Right lobe of liver (tissue), 6 donors: ENCODE measurements around the gene IL17REL. TPM values are rescaled to one million over a fixed set of nuclear protein-coding genes. Genes with fewer than 3 reads are reported as not detected.
"Not testable (repeated sequence)": the region's sequence is repeated elsewhere in the genome, so short reads cannot be mapped to it uniquely, and the experiment has no call there.

ENCODE experiments used
- ATAC-seq, 4 donors: fragments of 200-7000 bp; cut with Tn5 transposase; one replicate each; pipeline ENCODE4 v1.9.1; 2020; ENCODE audit warnings: mild to moderate bottlenecking in 4 of 4, moderate library complexity in 4 of 4
- DNase-seq, 3 donors: peaks; one replicate each; pipeline ENCODE4 v3.0.0-alpha.2; 2020
- H3K27ac ChIP-seq, 3 donors: fragments of 200-600 bp; one replicate each; pipeline ENCODE4 v1.8.0; 2022
- H3K27me3 ChIP-seq, 2 donors: fragments of 200-600 bp; one replicate each; pipeline ENCODE4 v1.8.0; 2022
- H3K36me3 ChIP-seq, 4 donors: fragments of 200-600 bp; sonication (generic) in 1 of 4; one replicate each; pipeline versions ENCODE4 v1.5.1 to v1.8.0; 2017 to 2022; ENCODE audit warnings: control low read depth in 1 of 4
- H3K4me1 ChIP-seq, 4 donors: fragments of 200-600 bp; sonication (generic) in 1 of 4; one replicate each; pipeline versions ENCODE4 v1.5.1 to v1.8.0; 2017 to 2022; ENCODE audit warnings: control low read depth in 1 of 4
- H3K4me3 ChIP-seq, 3 donors: fragments of 200-600 bp; one replicate each; pipeline ENCODE4 v1.8.0; 2022
- H3K9me3 ChIP-seq, 4 donors: fragments of 200-600 bp; sonication (generic) in 1 of 4; one replicate each; pipeline versions ENCODE4 v1.5.1 to v1.8.0; 2017 to 2022; ENCODE audit warnings: control low read depth in 1 of 4
- POLR2A ChIP-seq: fragments of 450-650 bp; IDR thresholded peaks from one replicate; pipeline ENCODE4 v1.6.1; 2017; ENCODE audit warnings: antibody characterized with exemption, mild to moderate bottlenecking
- WGBS: methylation state at CpG from one replicate; pipeline ENCODE4 v1.1.6; 2018; ENCODE audit warnings: low coverage, low lambda C conversion rate; ENCODE audit not compliant: insufficient coverage; ENCODE audit errors: missing lambda C conversion rate; 5-methylcytosine and 5-hydroxymethylcytosine counted together
- intact Hi-C, 2 donors: fragments of 100-400 bp; cut with DNase I; formaldehyde crosslinking; loops; one replicate each; pipeline versions ENCODE4 v1.11.2 to v1.14.1; 2022
- microRNA-seq, 2 donors: library from miRNA; unstranded; fragments of <30 nt; microRNA quantifications; one replicate each; pipeline ENCODE4, GENCODE V29; 2019 to 2020
- small RNA-seq, 2 experiments: library from RNA; depleted of rRNA; stranded (forward); fragments of <200 nt; gene quantifications; one replicate each; pipeline ENCODE3, GENCODE V24; 2016
- total RNA-seq, 6 experiments: library from RNA; depleted of rRNA in 2 of 6; stranded (reverse); fragments of >200 nt in 2 of 6; fragmentation: NEBNext Ultra II Directional in 3 of 6; extraction: Animal tissue kit (Norgen Biotek cat#: 25700) in 3 of 6; gene quantifications; one replicate each; pipeline versions ENCODE4 v1.1.0 to v1.2.4, GENCODE V29; 2016 to 2023
- TF ChIP-seq, protein P1 (sequence below), 4 donors: fragments of 200-600 bp in 3 of 4; fragments of 450-650 bp in 1 of 4; IDR thresholded peaks; one replicate each; pipeline versions ENCODE4 v1.5.1 to v1.8.0; 2016 to 2022; ENCODE audit warnings: antibody characterized with exemption in 4 of 4, mild to moderate bottlenecking in 2 of 4
- donor health status: DM: no; HTN: yes; CAD: no.
- donor health status: DM: no; HTN: no; CAD: no.
- donor health status: DM: no; HTN: no; CAD: no.
- donor health status: DM: no; HTN: yes; CAD: no.
- donor health status: DM: no; HTN: yes; CAD: no.

The IL17REL gene
- total RNA-seq, 6 experiments from 2014 or later, result not detected

DNA sequence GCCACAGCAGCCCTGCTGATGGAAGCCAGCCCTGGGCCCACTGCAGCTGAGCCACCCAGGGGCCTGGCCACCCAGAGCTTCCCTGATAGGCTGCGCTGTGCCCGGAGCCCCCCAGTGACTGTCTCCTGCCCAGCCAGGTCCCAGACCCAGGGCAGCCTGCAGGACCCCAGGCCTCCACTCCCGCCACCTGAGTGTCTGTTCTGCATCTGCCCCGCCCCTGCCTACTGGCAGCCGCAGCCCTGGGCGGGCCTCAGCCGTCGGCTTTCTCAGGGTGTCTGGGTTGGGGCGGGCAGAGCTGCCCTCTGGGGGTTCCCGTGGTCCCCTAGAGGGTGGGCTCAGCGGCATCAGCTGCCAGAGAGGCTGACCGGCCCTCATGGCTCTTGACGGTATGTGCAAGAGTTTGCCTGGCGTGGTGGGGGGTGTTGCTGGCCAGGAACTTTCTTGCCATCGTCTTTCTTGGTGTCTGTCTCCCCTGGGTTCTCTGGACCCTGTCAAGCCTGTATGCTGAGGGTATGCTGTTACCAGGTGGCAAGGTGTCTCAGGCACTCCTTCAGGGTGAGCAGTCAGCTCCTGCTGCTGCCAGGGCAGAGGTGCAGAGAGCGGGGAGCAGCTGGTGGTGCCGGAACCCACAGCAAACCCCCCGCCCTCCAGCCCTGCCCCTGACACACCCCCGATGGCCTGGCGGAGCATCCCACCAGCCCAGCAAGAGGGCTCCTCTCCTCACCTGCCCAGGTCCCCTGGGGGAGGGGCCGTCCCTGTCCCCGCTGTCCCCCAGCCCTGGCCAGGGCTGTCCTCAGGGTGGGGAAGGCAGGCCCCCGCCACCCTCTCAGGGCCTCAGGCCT, 64.2 kb downstream of the IL17REL start:
- Histone ChIP-seq H3K9me3 (no peaks in the 10 kb centered on the region), H3K27me3 (no peaks in the 10 kb centered on the region), H3K4me3 (peak overlapping the region in 1 of 3 donors; percentile 10), H3K27ac (peak overlapping the region in 1 of 3 donors; percentile 20), H3K36me3 (no peaks in the 10 kb centered on the region), H3K4me1 (peaks cover 0 to 19% (median under 1%) of the 10 kb centered on the region in 4 donors)
- DNase-seq (no peak), ATAC-seq (no peak)
- intact Hi-C loops, result no loop called here
- 56% methylated on average over 4 of the region's 23 CpGs for WGBS
- TF ChIP-seq, protein P1, sequence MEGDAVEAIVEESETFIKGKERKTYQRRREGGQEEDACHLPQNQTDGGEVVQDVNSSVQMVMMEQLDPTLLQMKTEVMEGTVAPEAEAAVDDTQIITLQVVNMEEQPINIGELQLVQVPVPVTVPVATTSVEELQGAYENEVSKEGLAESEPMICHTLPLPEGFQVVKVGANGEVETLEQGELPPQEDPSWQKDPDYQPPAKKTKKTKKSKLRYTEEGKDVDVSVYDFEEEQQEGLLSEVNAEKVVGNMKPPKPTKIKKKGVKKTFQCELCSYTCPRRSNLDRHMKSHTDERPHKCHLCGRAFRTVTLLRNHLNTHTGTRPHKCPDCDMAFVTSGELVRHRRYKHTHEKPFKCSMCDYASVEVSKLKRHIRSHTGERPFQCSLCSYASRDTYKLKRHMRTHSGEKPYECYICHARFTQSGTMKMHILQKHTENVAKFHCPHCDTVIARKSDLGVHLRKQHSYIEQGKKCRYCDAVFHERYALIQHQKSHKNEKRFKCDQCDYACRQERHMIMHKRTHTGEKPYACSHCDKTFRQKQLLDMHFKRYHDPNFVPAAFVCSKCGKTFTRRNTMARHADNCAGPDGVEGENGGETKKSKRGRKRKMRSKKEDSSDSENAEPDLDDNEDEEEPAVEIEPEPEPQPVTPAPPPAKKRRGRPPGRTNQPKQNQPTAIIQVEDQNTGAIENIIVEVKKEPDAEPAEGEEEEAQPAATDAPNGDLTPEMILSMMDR (IDR thresholded peaks at IDR 0.05), result no peak
- no peak for TF ChIP-seq POLR2A

DNA sequence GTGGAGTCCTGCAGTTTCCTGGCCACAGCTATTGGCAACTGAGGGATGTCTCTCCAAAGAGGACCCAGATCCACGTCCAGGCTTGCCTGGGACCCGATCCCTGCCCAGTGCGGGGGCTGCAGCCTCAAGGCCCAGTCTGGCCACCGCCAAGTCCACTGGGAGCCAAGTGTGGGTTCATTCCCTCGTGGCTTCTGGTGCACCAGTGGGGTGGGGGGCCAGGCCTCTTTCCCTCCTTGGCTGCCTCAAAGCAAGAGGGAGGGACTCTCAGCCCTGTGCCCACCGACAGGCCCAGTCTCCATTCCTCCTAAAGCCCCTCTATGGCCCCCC, 65.3 kb downstream of the IL17REL start:
- ATAC-seq (no peak), DNase-seq (no peak)
- H3K4me1 ChIP-seq, result peaks cover 0 to 19% (median 0%) of the 10 kb centered on the region in 4 donors
- intact Hi-C loops, result no loop called here
- no peaks in the 10 kb centered on the region for H3K9me3 ChIP-seq
- no CpG with 5 or more reads among the region's 6 CpGs for WGBS
- H3K36me3 ChIP-seq, result no peaks in the 10 kb centered on the region
- no peak overlapping the region for H3K27ac ChIP-seq
- H3K4me3 ChIP-seq, result no peak overlapping the region
- no peaks in the 10 kb centered on the region for H3K27me3 ChIP-seq
- TF ChIP-seq POLR2A, result no peak
- TF ChIP-seq, protein P1 (IDR thresholded peaks at IDR 0.05), result no peak

DNA sequence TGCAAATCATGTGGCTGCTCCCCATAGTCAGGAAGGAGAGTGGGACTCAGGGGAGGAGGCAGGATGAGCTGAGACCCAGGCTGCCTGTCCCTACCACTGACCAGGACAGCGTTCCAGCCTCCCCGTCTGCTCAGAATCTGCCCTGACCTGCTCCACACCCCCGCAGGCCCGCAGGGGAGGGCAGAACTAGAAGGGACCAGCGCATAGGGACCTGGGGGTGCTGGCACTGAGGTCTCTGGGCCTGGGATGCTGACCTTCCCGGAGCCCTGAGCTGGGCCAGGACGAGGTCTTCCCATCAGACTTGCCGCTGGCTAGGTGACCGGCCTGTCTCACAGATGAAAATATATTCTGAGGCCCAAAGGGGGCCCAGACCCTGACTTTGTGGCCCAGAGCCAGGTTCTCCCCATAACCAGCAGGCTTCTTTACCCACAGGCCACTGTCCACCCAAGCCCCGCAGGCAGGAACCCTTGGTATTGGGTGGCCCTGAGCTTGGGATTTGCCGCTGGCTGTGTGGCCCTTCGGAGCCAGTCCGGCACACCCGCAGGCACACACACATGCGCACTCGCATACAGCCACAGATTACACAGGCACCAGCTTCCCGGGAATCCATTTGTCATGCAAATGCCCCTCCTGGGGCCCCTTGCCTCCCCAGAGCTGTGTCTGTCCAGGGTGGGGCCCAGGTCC, 65.8 kb downstream of the IL17REL start:
- no peak for DNase-seq
- WGBS, result 89% methylated on average over 7 of the region's 17 CpGs
- no peak for ATAC-seq
- TF ChIP-seq, protein P1 (IDR thresholded peaks at IDR 0.05), result no peak
- TF ChIP-seq POLR2A, result no peak
- Histone ChIP-seq H3K36me3 (no peaks in the 10 kb centered on the region), H3K27ac (no peak overlapping the region), H3K4me3 (no peak overlapping the region), H3K4me1 (peaks cover 0 to 19% (median 0%) of the 10 kb centered on the region in 4 donors), H3K9me3 (no peaks in the 10 kb centered on the region), H3K27me3 (no peaks in the 10 kb centered on the region)
- intact Hi-C loops, result no loop called here

DNA sequence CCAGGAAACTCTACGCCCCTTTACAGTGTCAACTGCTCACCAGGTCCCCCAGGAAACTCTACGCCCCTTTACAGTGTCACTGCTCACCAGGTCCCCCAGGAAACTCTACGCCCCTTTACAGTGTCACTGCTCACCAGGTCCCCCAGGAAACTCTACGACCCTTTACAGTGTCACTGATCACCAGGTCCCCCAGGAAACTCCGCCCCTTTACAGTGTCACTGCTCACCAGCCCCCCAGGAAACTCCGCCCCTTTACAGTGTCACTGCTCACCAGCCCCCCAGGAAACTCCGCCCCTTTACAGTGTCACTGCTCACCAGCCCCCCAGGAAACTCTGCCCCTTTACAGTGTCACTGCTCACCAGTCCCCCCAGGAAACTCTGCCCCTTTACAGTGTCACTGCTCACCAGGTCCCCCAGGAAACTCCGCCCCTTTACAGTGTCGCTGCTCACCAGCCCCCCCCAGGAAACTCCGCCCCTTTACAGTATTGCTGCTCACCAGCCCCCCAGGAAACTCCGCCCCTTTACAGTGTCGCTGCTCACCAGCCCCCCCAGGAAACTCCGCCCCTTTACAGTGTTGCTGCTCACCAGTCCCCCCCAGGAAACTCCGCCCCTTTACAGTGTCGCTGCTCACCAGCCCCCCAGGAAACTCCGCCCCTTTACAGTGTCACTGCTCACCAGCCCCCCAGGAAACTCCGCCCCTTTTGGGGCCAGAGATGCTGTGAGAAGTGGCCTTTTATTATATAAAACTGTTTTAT, 67.3 kb downstream of the IL17REL start:
- H3K9me3 ChIP-seq, ATAC-seq, H3K36me3 ChIP-seq, intact Hi-C loops, DNase-seq, H3K27me3 ChIP-seq, H3K4me3 ChIP-seq: not testable (repeated sequence)
- WGBS, result 72% methylated on average over 11 of the region's 17 CpGs
- Histone ChIP-seq H3K27ac (peak overlapping the region in 1 of 3 donors; percentile 35), H3K4me1 (peaks cover 0 to 19% (median 0%) of the 10 kb centered on the region in 4 donors)

Small RNA genes lying within 50 kb of the gene (microRNA-seq; reads per million reads assigned to microRNA genes)
- 0.29 to 1.3 reads per million in 2 donors for gene MIR6821

Small RNA genes lying within 50 kb of the gene (small RNA-seq; reads per million reads assigned to genes)
- gene MIR6821, result 0 to 0.10 reads per million in 2 experiments

Other genes starting within 250 kb of the IL17REL start
- 10 to 100 TPM in 5 of 6 experiments, 1 to 10 TPM in 1; 9.3 to 17.8 (median 11.6) TPM for gene BRD1, start 184.9 kb downstream of the IL17REL start, total RNA-seq
- 1 to 10 TPM; 4.1 to 9.3 (median 5.2) TPM for gene ZBED4, start 158.9 kb downstream of the IL17REL start, total RNA-seq
- 10 to 100 TPM; 15.1 to 19.0 (median 16.6) TPM for gene ALG12, start 94.3 kb downstream of the IL17REL start, total RNA-seq
- 10 to 100 TPM; 26.0 to 56.4 (median 47.8) TPM for gene CRELD2, start 94.1 kb downstream of the IL17REL start, total RNA-seq
- gene PIM3, start 52.0 kb downstream of the IL17REL start, total RNA-seq, result 10 to 100 TPM; 26.7 to 64.4 (median 32.8) TPM
- not detected for gene TTLL8, start 45.5 kb upstream of the IL17REL start, total RNA-seq
- under 1 TPM in 2 of 6 experiments, not detected in 4; 0.60 to 0.68 TPM for gene MLC1, start 72.7 kb upstream of the IL17REL start, total RNA-seq
- gene MOV10L1, start 77.2 kb upstream of the IL17REL start, total RNA-seq, result under 1 TPM in 4 of 6 experiments, not detected in 2; 0.21 to 0.31 (median 0.24) TPM
- 10 to 100 TPM in 1 of 6 experiments, 1 to 10 TPM in 5; 3.9 to 12.3 (median 7.2) TPM for gene PANX2, start 158.0 kb upstream of the IL17REL start, total RNA-seq
- gene TRABD, start 173.1 kb upstream of the IL17REL start, total RNA-seq, result 10 to 100 TPM; 18.9 to 30.2 (median 22.8) TPM
- gene SELENOO, start 188.2 kb upstream of the IL17REL start, total RNA-seq, result 10 to 100 TPM; 51.1 to 67.8 (median 59.2) TPM
- 10 to 100 TPM; 10.4 to 22.6 (median 14.6) TPM for gene TUBGCP6, start 232.3 kb upstream of the IL17REL start, total RNA-seq
- 10 to 100 TPM; 19.6 to 30.5 (median 23.0) TPM for gene HDAC10, start 238.5 kb upstream of the IL17REL start, total RNA-seq
- 1 to 10 TPM; 2.1 to 7.6 (median 3.6) TPM for gene MAPK12, start 248.9 kb upstream of the IL17REL start, total RNA-seq